Epithelial cell of proximal tubule (primary cell): ENCODE results near the gene MOXD1. TPM values are rescaled to one million over a fixed set of nuclear protein-coding genes. Genes with fewer than 3 reads are reported as not detected.

Experiments used
- DNase-seq: peaks from one replicate; pipeline ENCODE4 v3.0.0-alpha.2; 2011; ENCODE audit warnings: low read depth
- H3K4me3 ChIP-seq: 2 replicates; pipeline ENCODE4 v1.5.1; 2011; ENCODE audit warnings: low read depth, mild to moderate bottlenecking, low read length
- CTCF ChIP-seq: conservative IDR thresholded peaks from 2 replicates; pipeline ENCODE4 v1.5.1; 2012; ENCODE audit warnings: low read depth, mild to moderate bottlenecking, low read length
- total RNA-seq: library from RNA; depleted of rRNA; stranded (reverse); fragments of >200 nt; gene quantifications from 2 replicates; pipeline ENCODE4 v1.2.3, GENCODE V29; 2015

The MOXD1 gene
- total RNA-seq, 1 donor from 2014 or later: 47.9 TPM

DNA sequence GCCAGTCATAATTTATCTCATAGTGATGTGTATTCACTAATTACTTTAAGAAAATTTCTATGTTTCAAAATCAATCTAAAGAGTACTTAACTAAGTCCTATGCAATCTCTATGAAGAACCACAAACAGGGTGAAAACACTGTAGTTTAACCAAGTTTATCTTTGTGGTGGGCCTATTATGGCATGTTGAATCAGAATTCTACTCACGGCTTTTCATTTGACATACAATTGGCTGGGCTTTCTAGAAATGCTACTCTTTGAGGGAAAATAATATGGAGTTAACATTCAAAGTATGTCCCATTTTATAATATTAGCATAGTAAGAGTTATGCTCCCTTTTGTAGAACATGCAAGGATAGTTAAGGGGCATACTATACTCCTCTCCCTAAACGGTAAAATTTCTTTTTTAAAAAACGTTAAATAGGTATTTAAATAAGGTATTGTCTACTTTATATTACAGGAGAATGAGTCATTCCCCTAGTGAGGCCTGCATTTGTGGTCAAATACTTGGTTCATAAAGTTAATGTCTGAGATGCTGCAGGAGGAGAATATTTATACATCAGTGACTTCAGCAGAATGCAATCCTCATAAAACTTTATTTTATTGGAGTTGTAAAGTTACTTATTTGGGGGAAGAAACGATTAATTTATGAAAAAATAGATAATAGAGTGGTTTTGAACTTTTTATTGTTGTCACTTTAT is 1.8 kb downstream of the MOXD1 start:
- no peak overlapping the region for H3K4me3 ChIP-seq
- DNase-seq: no peak
- TF ChIP-seq CTCF: no peak

DNA sequence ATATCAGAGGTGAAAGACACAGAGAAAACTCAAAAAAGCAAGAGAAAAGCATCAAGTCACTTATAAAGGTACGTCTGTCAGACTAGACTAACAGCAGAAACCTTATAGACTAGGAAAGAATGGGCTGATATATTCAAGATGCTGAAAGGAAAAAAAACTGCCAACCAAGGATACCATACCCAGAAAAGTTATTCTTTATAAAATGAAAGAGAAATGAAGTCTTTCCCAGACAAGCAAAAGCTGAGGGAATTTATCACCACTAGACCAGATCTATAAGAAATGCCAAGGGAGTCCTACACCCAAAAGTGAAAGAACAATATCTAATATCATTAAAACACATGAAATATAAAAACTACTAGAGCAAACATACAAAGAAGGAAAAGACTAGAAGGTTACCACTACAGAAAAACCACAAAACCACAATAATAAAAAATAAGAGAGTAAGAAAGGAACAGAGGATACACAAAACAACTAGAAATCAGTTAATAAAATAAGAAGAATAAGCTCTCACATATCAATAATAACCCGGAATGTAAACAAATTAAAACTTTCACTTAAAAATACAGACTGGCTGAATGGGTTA is 6.2 kb downstream of the MOXD1 start:
- no peak for TF ChIP-seq CTCF
- H3K4me3 ChIP-seq: no peak overlapping the region
- DNase-seq: no peak

DNA sequence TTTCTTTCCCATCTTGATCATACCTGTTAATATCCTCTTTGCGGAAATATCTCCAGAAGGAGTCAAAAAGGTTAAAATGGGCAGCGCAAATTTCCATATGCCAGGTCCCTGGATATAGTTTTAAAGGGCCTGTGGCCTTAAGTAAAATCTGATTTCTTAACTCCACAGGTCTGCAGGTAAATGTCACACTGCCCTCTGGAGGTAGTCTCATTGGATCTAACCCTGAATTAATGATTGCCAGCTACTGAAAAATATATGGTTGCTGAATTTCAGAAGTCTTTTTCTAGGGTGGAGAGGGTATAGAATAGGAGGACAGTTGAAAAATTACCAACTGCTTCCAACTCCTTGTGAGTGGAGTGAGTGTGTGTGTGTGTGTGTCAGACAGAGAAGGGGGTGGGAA is 8.5 kb downstream of the MOXD1 start:
- no peak overlapping the region for H3K4me3 ChIP-seq
- peak; percentile 73 for TF ChIP-seq CTCF
- peak; percentile 18 for DNase-seq

- no peak for TF ChIP-seq CTCF
- no peak for DNase-seq
- H3K4me3 ChIP-seq: no peak overlapping the region
Measured at GRCh38 chr6:132392270-132392646, 9.0 kb downstream of the MOXD1 start.

DNA sequence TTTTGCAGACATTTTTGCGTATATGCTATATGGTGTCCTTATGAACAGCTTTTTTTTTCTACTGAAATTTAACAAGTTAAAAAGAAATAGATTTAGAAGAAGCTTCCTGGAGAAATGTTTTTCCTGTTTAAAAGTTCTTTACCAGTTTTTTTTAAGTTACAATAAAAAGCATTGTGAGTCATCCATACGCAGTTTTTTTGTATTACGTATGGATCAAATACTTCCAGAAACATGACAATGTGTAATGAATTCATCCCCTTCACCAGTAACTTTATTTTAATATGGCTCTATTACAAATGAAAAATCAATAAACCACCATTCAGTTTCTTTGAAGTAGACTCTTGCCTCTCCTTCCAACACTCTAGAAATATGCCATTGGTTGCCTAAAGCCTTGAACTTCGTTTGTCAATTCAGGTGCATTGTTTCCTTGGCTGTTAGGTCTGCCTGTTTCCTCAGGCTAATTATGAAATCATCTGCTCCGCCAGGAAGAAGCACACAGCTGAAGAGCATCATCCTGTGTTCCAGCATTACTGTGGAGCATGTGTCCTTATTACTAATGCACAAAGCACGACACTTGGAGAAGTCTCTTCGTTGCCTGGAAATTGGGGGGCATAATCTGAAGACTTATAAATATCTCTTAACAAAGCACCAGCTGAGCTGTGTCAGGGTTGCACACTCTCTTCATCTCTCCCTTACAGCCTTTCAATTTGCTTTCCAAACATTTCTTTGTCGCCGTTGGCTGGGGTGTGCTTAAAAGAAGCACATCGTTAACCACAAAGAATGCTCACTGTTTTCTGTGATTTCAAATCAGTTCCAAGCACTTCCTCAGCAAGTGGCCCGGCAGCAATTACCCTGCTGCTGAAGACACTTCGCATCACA is 9.6 kb downstream of the MOXD1 start:
- no peak for TF ChIP-seq CTCF
- no peak overlapping the region for H3K4me3 ChIP-seq
- DNase-seq: peak; percentile 20

DNA sequence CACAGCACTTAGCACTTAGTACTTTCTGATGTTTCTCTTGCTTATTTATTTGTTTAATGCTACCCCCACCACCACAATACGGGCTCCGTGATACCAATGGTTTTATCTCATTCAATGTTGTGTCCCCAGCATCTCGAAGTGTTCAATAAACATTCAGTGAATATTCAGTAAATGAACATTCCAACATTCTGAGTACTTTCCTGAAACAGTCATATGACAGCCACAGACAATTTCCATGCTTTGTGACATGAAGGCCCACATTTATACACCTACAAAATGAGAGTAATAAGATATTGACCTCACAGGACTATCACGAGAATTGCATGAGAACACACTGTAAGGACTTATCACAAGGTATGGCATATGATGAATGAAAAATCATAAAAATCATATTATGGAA is 10.8 kb downstream of the MOXD1 start:
- H3K4me3 ChIP-seq: no peak overlapping the region
- TF ChIP-seq CTCF: no peak

More for the DNA sequence above, 10.8 kb downstream of the MOXD1 start:
- DNase-seq: no peak
